OCI-LY1 (cell line): ENCODE measurements around the gene TRIM46.

Experiments
- H2AFZ ChIP-seq: fragments of 200-600 bp; sonication (generic), shearing (Covaris generic); 2 replicates; pipeline ENCODE4 v1.6.0; 2014; ENCODE audit warnings: antibody characterized with exemption, mild to moderate bottlenecking, low read length
- H3F3A ChIP-seq: fragments of 200-600 bp; sonication (generic), shearing (Covaris generic); 2 replicates; pipeline ENCODE4 v1.6.0; 2014; ENCODE audit warnings: mild to moderate bottlenecking, antibody characterized with exemption, low read length, moderate library complexity; ENCODE audit not compliant: insufficient read depth
- H3K27ac ChIP-seq: fragments of 200-600 bp; sonication (generic); 2 replicates; pipeline ENCODE4 v1.5.1; 2014; ENCODE audit warnings: low read length, mixed run types, mild to moderate bottlenecking, low read depth; ENCODE audit not compliant: poor library complexity, severe bottlenecking
- H3K27me3 ChIP-seq: fragments of 200-600 bp; sonication (generic); 2 replicates; pipeline ENCODE4 v1.6.0; 2014; ENCODE audit warnings: antibody characterized with exemption, mild to moderate bottlenecking, low read length, moderate library complexity; ENCODE audit not compliant: insufficient read depth
- H3K36me3 ChIP-seq: fragments of 200-600 bp; sonication (generic); 2 replicates; pipeline ENCODE4 v1.6.1; 2014; ENCODE audit warnings: mild to moderate bottlenecking, antibody characterized with exemption, low read length, moderate library complexity, mixed read lengths; ENCODE audit not compliant: insufficient read depth
- H3K4me1 ChIP-seq: fragments of 200-600 bp; sonication (generic); 2 replicates; pipeline ENCODE4 v1.5.1; 2014; ENCODE audit warnings: mild to moderate bottlenecking, low read length, moderate library complexity; ENCODE audit not compliant: insufficient read depth, severe bottlenecking
- H3K4me2 ChIP-seq: fragments of 200-600 bp; sonication (generic), shearing (Covaris generic); 2 replicates; pipeline ENCODE4 v1.6.1; 2014; ENCODE audit warnings: low read length
- H3K4me3 ChIP-seq: fragments of 200-600 bp; sonication (generic); 2 replicates; pipeline ENCODE4 v1.5.1; 2014; ENCODE audit warnings: low read length, low read depth, mild to moderate bottlenecking, mixed read lengths; ENCODE audit not compliant: poor library complexity, severe bottlenecking
- H3K79me2 ChIP-seq: fragments of 200-600 bp; shearing (Covaris generic); 2 replicates; pipeline ENCODE4 v1.6.1; 2016; ENCODE audit warnings: mixed run types, low read length, mixed read lengths; ENCODE audit not compliant: insufficient read depth
- H3K9ac ChIP-seq: fragments of 200-600 bp; sonication (generic), shearing (Covaris generic); 2 replicates; pipeline ENCODE4 v1.6.1; 2014; ENCODE audit warnings: mild to moderate bottlenecking, low read length, mixed read lengths
- H3K9me2 ChIP-seq: fragments of 200-600 bp; sonication (generic), shearing (Covaris generic); 2 replicates; pipeline ENCODE4 v1.6.1; 2014; ENCODE audit warnings: low read depth, mild to moderate bottlenecking, low read length, mixed read lengths
- H3K9me3 ChIP-seq: fragments of 200-600 bp; shearing (Covaris generic); 2 replicates; pipeline ENCODE4 v1.6.1; 2014; ENCODE audit warnings: low read length, mixed read lengths
- H4K20me1 ChIP-seq: fragments of 200-600 bp; sonication (generic), shearing (Covaris generic); 2 replicates; pipeline ENCODE4 v1.6.0; 2016; ENCODE audit warnings: mild to moderate bottlenecking, low read length; ENCODE audit not compliant: insufficient read depth
- CTCF ChIP-seq: fragments of 200-600 bp; sonication (generic), shearing (Covaris generic); IDR thresholded peaks from 2 replicates; pipeline ENCODE4 v1.5.1; 2017; ENCODE audit warnings: mild to moderate bottlenecking, antibody characterized with exemption, low read length, moderate library complexity, mixed read lengths
- EZH2 ChIP-seq: fragments of 200-600 bp; sonication (generic), shearing (Covaris generic); IDR thresholded peaks from 2 replicates; pipeline ENCODE4 v1.8.0; 2017; ENCODE audit warnings: borderline replicate concordance, mixed run types, mild to moderate bottlenecking, antibody characterized with exemption, low read length, moderate library complexity, mixed read lengths

The TRIM46 gene

GRCh38 chr1:155185783-155186066 is 12.1 kb downstream of the TRIM46 start:
- H4K20me1 ChIP-seq, result no peaks in the 10 kb centered on the region
- no peak overlapping the region for H3K4me2 ChIP-seq
- H3F3A ChIP-seq, result no peaks in the 10 kb centered on the region
- no peaks in the 10 kb centered on the region for H3K9me2 ChIP-seq
- H2AFZ ChIP-seq, result no peak overlapping the region
- H3K27me3 ChIP-seq, result no peaks in the 10 kb centered on the region; the same call in 1 of the 2 replicates
- H3K36me3 ChIP-seq, result no peaks in the 10 kb centered on the region
- H3K4me3 ChIP-seq, result no peak overlapping the region
- H3K79me2 ChIP-seq, result no peaks in the 10 kb centered on the region
- TF ChIP-seq EZH2 (no peak), CTCF (no peak)
- no peak overlapping the region for H3K9ac ChIP-seq
- no peak overlapping the region for H3K27ac ChIP-seq
- H3K4me1 ChIP-seq, result peaks cover 17% of the 10 kb centered on the region
- H3K9me3 ChIP-seq, result no peaks in the 10 kb centered on the region

GRCh38 chr1:155186067-155186793 is 12.6 kb downstream of the TRIM46 start:
- Histone ChIP-seq H3K36me3 (no peaks in the 10 kb centered on the region), H3K4me3 (no peak overlapping the region), H3K4me1 (peaks cover 17% of the 10 kb centered on the region), H3K4me2 (no peak overlapping the region), H3K9me2 (no peaks in the 10 kb centered on the region), H3K9me3 (no peaks in the 10 kb centered on the region), H4K20me1 (no peaks in the 10 kb centered on the region), H3K27ac (no peak overlapping the region), H3K79me2 (no peaks in the 10 kb centered on the region), H2AFZ (no peak overlapping the region), H3K9ac (no peak overlapping the region), H3F3A (no peaks in the 10 kb centered on the region), H3K27me3 (no peaks in the 10 kb centered on the region; the same call in 1 of the 2 replicates)
- no peak for TF ChIP-seq EZH2
- no peak for TF ChIP-seq CTCF

GRCh38 chr1:155186794-155187455 is 13.3 kb downstream of the TRIM46 start:
- Histone ChIP-seq H3K79me2 (no peaks in the 10 kb centered on the region), H3K9ac (no peak overlapping the region), H3F3A (no peaks in the 10 kb centered on the region), H3K27ac (no peak overlapping the region), H3K4me2 (no peak overlapping the region), H3K9me3 (no peaks in the 10 kb centered on the region), H3K27me3 (no peaks in the 10 kb centered on the region; the same call in 1 of the 2 replicates), H4K20me1 (no peaks in the 10 kb centered on the region), H2AFZ (no peak overlapping the region), H3K4me1 (peaks cover 17% of the 10 kb centered on the region), H3K4me3 (no peak overlapping the region), H3K9me2 (no peaks in the 10 kb centered on the region), H3K36me3 (no peaks in the 10 kb centered on the region)
- TF ChIP-seq CTCF (no peak), EZH2 (no peak)
